Keratinocyte (primary cell): Measurements from ENCODE around the gene BICD2. TPM values are rescaled to one million over a fixed set of nuclear protein-coding genes. Genes with fewer than 3 reads are reported as not detected.

Experiments
- DNase-seq: peaks from one replicate; pipeline ENCODE4 v3.0.0-alpha.2; 2011; ENCODE audit warnings: low read depth, missing footprints, low spot score
- FAIRE-seq: peaks from 2 replicates; lab custom pipeline; 2011; peaks lifted over from hg19 to GRCh38; lab: Jason Lieb, UNC
- H2AFZ ChIP-seq: 2 replicates; pipeline ENCODE4 v1.6.0; 2012; ENCODE audit warnings: low read length, control low read depth, inconsistent platforms; ENCODE audit not compliant: control insufficient read depth
- H3K27ac ChIP-seq: 2 replicates; pipeline ENCODE4 v1.5.1; 2011; ENCODE audit warnings: low read length; ENCODE audit not compliant: control insufficient read depth, insufficient read depth
- H3K27me3 ChIP-seq: 3 replicates; pipeline ENCODE4 v1.6.0; 2011; ENCODE audit warnings: low read length; ENCODE audit not compliant: control insufficient read depth, insufficient read depth; ENCODE audit errors: extremely low read depth
- H3K36me3 ChIP-seq, 2 experiments: 2 replicates in 1 of 2; 3 replicates in 1 of 2; pipeline ENCODE4 v1.5.1; 2011; ENCODE audit warnings: low read length in 2 of 2, mild to moderate bottlenecking in 1 of 2; ENCODE audit not compliant: control insufficient read depth in 2 of 2, insufficient read depth in 2 of 2; ENCODE audit errors: extremely low read depth in 1 of 2
- H3K4me1 ChIP-seq: 3 replicates; pipeline ENCODE4 v1.5.1; 2011; ENCODE audit warnings: low read length; ENCODE audit not compliant: control insufficient read depth, insufficient read depth; ENCODE audit errors: extremely low read depth
- H3K4me2 ChIP-seq: 3 replicates; pipeline ENCODE4 v1.6.0; 2011; ENCODE audit warnings: low read depth, low read length; ENCODE audit not compliant: control insufficient read depth, insufficient read depth; ENCODE audit errors: extremely low read depth
- H3K4me3 ChIP-seq, 3 experiments: fragments of 200-600 bp in 1 of 3; sonication (generic) in 1 of 3; 2 replicates in 2 of 3; 3 replicates in 1 of 3; pipeline ENCODE4 v1.5.1; 2011 to 2016; ENCODE audit warnings: low read length in 3 of 3, mild to moderate bottlenecking in 3 of 3, control low read depth in 2 of 3, inconsistent platforms in 1 of 3, low read depth in 1 of 3, mixed read lengths in 1 of 3, mixed run types in 1 of 3, moderate library complexity in 1 of 3; ENCODE audit not compliant: control insufficient read depth in 2 of 3, insufficient read depth in 2 of 3; ENCODE audit errors: extremely low read depth in 1 of 3
- H3K79me2 ChIP-seq: 2 replicates; pipeline ENCODE4 v1.6.0; 2012; ENCODE audit warnings: low read length; ENCODE audit not compliant: control insufficient read depth, insufficient read depth
- H3K9ac ChIP-seq: 3 replicates; pipeline ENCODE4 v1.6.0; 2011; ENCODE audit warnings: low read length; ENCODE audit not compliant: control insufficient read depth, insufficient read depth; ENCODE audit errors: extremely low read depth
- H3K9me1 ChIP-seq: 3 replicates; pipeline ENCODE4 v1.6.0; 2011; ENCODE audit warnings: low read length; ENCODE audit not compliant: control insufficient read depth, insufficient read depth; ENCODE audit errors: extremely low read depth
- H3K9me3 ChIP-seq: 2 replicates; pipeline ENCODE4 v1.5.1; 2012; ENCODE audit warnings: low read depth, low read length; ENCODE audit not compliant: control insufficient read depth
- H4K20me1 ChIP-seq: 3 replicates; pipeline ENCODE4 v1.6.0; 2011; ENCODE audit warnings: low read length; ENCODE audit not compliant: control insufficient read depth, insufficient read depth; ENCODE audit errors: extremely low read depth
- EZH2 ChIP-seq: IDR thresholded peaks from one replicate; pipeline ENCODE4 v1.6.1; 2012; ENCODE audit warnings: inconsistent platforms, mild to moderate bottlenecking, low read length, moderate library complexity
- dilution Hi-C: fragments of 300-500 bp; cut with MboI; formaldehyde crosslinking; loops from one replicate; pipeline ENCODE4 v1.7.0; 2020; ENCODE audit warnings: low sequenced_read_pairs; ENCODE audit not compliant: extremely low pct_ligation_motif_present
- polyA plus RNA-seq, 5 experiments: library from polyadenylated mRNA; depleted of rRNA in 3 of 5; stranded (reverse) in 3 of 5; stranded (forward) in 1 of 5; unstranded in 1 of 5; fragments of >200 nt; gene quantifications; 1 replicate in 1 of 5; 2 replicates in 3 of 5; 3 replicates in 1 of 5; pipeline versions ENCODE4 v1.2.1 to v1.2.3, GENCODE V29; 2011 to 2012; ENCODE audit warnings: missing spikeins in 2 of 5, low read depth in 1 of 5, low replicate concordance in 1 of 5
- TF ChIP-seq, protein P1 (sequence below), 3 experiments: IDR thresholded peaks in 1 of 3; conservative IDR thresholded peaks in 1 of 3; optimal IDR thresholded peaks in 1 of 3; 2 replicates in 2 of 3; 3 replicates in 1 of 3; pipeline versions ENCODE3 to v1.5.1; 2011; ENCODE audit warnings: low read length in 3 of 3, mild to moderate bottlenecking in 3 of 3, moderate library complexity in 2 of 3, control low read depth in 1 of 3, inconsistent platforms in 1 of 3; ENCODE audit not compliant: insufficient read depth in 2 of 3; ENCODE audit errors: extremely low read depth in 1 of 3

Gene BICD2
- polyA plus RNA-seq, 1 donor (not counting 4 experiments of a cell fraction or from before 2014, with no cell fraction given), result 41.9 TPM

DNA sequence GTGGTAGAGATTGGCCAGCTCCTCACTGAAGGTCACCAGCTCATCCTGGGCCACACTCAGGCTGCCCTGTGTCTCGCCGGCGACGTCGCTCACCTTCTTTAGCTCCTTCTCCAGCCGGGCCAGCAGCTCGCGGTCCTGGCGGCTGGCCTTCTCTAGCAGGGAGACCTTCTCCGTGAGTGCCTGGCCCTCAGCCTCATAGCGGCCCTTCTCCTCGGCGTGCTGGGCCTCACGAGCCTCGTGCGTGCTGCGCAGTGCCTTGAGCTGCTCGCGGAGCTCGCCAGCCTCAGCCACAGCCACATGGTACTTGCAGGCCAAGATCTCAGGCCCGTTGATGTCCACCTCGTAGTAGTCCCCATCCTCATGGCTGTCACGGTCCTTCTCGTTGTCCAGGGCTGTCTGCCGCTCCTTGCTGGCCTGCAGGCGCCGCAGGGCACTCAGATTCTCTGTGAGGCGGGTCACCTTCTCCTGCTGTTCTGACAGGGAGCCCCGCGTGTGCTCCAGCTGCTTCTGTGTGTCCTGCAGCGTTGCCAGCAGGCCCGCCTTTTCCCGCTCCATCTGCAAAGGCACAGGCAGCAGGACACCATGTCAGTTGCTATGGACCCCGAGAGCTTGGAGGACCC, 45.5 kb downstream of the BICD2 start:
- FAIRE-seq, result no peak
- Histone ChIP-seq H3K4me2 (no peak overlapping the region), H3K4me3 (no peak overlapping the region), H3K36me3 (peaks cover 54% of the 10 kb centered on the region in 2 experiments), H3K9me1 (peaks cover 2% of the 10 kb centered on the region), H3K9ac (no peak overlapping the region), H4K20me1 (peaks cover 2% of the 10 kb centered on the region), H3K27me3 (no peaks in the 10 kb centered on the region), H3K9me3 (no peaks in the 10 kb centered on the region), H2AFZ (no peak overlapping the region), H3K4me1 (peaks cover 62% of the 10 kb centered on the region), H3K27ac (no peak overlapping the region), H3K79me2 (peaks cover 41% of the 10 kb centered on the region)
- no peak for TF ChIP-seq EZH2
- TF ChIP-seq, protein P1, sequence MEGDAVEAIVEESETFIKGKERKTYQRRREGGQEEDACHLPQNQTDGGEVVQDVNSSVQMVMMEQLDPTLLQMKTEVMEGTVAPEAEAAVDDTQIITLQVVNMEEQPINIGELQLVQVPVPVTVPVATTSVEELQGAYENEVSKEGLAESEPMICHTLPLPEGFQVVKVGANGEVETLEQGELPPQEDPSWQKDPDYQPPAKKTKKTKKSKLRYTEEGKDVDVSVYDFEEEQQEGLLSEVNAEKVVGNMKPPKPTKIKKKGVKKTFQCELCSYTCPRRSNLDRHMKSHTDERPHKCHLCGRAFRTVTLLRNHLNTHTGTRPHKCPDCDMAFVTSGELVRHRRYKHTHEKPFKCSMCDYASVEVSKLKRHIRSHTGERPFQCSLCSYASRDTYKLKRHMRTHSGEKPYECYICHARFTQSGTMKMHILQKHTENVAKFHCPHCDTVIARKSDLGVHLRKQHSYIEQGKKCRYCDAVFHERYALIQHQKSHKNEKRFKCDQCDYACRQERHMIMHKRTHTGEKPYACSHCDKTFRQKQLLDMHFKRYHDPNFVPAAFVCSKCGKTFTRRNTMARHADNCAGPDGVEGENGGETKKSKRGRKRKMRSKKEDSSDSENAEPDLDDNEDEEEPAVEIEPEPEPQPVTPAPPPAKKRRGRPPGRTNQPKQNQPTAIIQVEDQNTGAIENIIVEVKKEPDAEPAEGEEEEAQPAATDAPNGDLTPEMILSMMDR (optimal IDR thresholded peaks at IDR 0.05 in 1 of 3, IDR thresholded peaks at IDR 0.05 in 1 of 3, conservative IDR thresholded peaks at IDR 0.05 in 1 of 3; ENCODE audit: extremely low read depth in 1 of 3, insufficient read depth in 2 of 3, low read length in 3 of 3), result no peak
- DNase-seq, result no peak
- dilution Hi-C loops, result no loop called here

DNA sequence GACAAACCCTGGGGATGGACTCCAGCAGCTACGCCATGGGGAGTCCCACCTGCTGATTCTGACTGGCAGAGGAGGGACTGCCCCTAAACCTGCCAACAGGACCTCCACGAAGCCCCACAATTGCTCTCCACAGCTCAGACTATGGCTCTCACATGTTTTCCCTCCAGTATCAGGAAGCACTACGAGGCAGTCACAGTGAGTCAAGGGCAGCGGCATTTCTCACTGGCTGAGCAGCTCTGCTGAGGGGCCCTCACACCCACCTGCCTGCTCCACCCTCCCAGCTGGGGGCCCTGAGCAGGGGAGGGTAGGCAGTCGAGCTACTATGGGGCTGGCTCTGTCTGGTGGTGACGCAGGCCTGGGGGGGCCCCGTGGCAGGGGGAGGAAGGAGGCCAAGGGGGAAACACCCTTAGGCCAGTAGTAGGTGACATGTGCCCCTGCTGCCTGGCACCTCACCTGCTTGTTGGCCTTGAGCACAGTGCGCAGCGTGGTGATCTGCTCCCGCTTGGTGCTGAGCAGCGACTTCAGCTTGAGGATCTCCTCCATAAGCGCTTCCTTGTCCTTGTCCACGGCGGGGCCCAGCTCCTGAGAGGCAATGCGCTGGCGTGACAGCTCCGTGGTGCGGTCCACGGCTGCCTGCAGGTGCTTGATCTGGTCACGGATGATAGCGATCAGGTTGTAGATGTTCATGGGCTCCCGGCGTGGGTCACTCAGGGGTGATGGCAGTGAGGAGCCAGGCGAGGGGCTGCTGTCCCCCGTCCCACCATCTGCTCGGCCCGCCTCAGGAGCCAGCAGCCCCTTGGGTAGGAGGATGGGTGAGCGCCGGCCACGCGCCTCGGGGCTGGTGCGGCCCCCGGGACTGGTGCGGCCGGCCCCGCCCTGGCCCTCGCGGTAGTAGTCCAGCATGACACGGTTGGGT, 46.3 kb downstream of the BICD2 start:
- H3K27ac ChIP-seq, result peak overlapping the region; percentile 87
- H3K4me2 ChIP-seq, result no peak overlapping the region
- no peaks in the 10 kb centered on the region for H3K9me3 ChIP-seq
- H3K36me3 ChIP-seq, result peaks cover 61 to 62% of the 10 kb centered on the region in 2 experiments
- H3K4me3 ChIP-seq, result no peak overlapping the region
- H3K9me1 ChIP-seq, result peaks cover 2% of the 10 kb centered on the region
- FAIRE-seq (peak; percentile 13), DNase-seq (no peak)
- peaks cover 43% of the 10 kb centered on the region for H3K79me2 ChIP-seq
- peaks cover 2% of the 10 kb centered on the region for H4K20me1 ChIP-seq
- TF ChIP-seq, protein P1 (optimal IDR thresholded peaks at IDR 0.05 in 1 of 3, IDR thresholded peaks at IDR 0.05 in 1 of 3, conservative IDR thresholded peaks at IDR 0.05 in 1 of 3; ENCODE audit: extremely low read depth in 1 of 3, insufficient read depth in 2 of 3, low read length in 3 of 3), result no peak
- TF ChIP-seq EZH2, result no peak
- dilution Hi-C loops, result no loop called here
- no peaks in the 10 kb centered on the region for H3K27me3 ChIP-seq
- H2AFZ ChIP-seq, result no peak overlapping the region
- peaks cover 54% of the 10 kb centered on the region for H3K4me1 ChIP-seq
- peak overlapping the region; percentile 2 for H3K9ac ChIP-seq
